Peyer's patch (tissue), 4 donors: Measurements from ENCODE around the gene SIRT2. TPM values are rescaled to one million over a fixed set of nuclear protein-coding genes. Genes with fewer than 3 reads are reported as not detected.
A peak's percentile ranks its signal among the peaks of the same experiment; 100 is the strongest.

Experiments used
- DNase-seq, 3 donors: peaks; one replicate each; pipeline ENCODE4 v3.0.0-alpha.2; 2017 to 2019
- H3K27ac ChIP-seq, 4 donors: fragments of 200-600 bp; sonication (generic); one replicate each; pipeline ENCODE4 v1.5.1; 2016 to 2019
- H3K27me3 ChIP-seq, 2 donors: fragments of 200-600 bp; sonication (generic); one replicate each; pipeline ENCODE4 v1.5.1; 2019
- H3K36me3 ChIP-seq, 3 donors: fragments of 200-600 bp; sonication (generic); one replicate each; pipeline ENCODE4 v1.5.1; 2016 to 2019
- H3K4me1 ChIP-seq, 4 donors: fragments of 200-600 bp; sonication (generic); one replicate each; pipeline ENCODE4 v1.5.1; 2016 to 2019
- H3K4me3 ChIP-seq, 4 donors: fragments of 200-600 bp; sonication (generic); 1 replicate in 3 of 4; 2 replicates in 1 of 4; pipeline ENCODE4 v1.5.1; 2016 to 2019; ENCODE audit warnings: mild to moderate bottlenecking in 1 of 4
- H3K9me3 ChIP-seq, 4 donors: fragments of 200-600 bp; sonication (generic); one replicate each; pipeline ENCODE4 v1.5.1; 2016 to 2019; ENCODE audit warnings: mild to moderate bottlenecking in 1 of 4
- CTCF ChIP-seq, 6 experiments: fragments of 450-650 bp in 4 of 6; fragments of 200-600 bp in 2 of 6; sonication (generic) in 1 of 6; IDR thresholded peaks; one replicate each; pipeline ENCODE4 v1.5.1; 2017 to 2019; ENCODE audit warnings: antibody characterized with exemption in 6 of 6, mild to moderate bottlenecking in 3 of 6, moderate library complexity in 1 of 6
- POLR2A ChIP-seq, 2 donors: fragments of 450-650 bp; IDR thresholded peaks; one replicate each; pipeline ENCODE4 v1.5.1; 2017; ENCODE audit warnings: antibody characterized with exemption in 2 of 2, mild to moderate bottlenecking in 2 of 2, moderate library complexity in 2 of 2
- total RNA-seq, 4 donors: library from RNA; depleted of rRNA; stranded (reverse); fragments of >200 nt; gene quantifications; one replicate each; pipeline ENCODE4 v1.1.0, GENCODE V29; 2016

The SIRT2 gene
- total RNA-seq, 4 donors from 2014 or later = 40.4 to 90.9 (median 78.6) TPM

GRCh38 chr19:38851622-38852230 is 47.7 kb downstream of the SIRT2 start:
- TF ChIP-seq POLR2A (IDR thresholded peaks at IDR 0.05) (peak; percentile 65 to 93), CTCF (IDR thresholded peaks at IDR 0.05) (no peak)
- no peaks in the 10 kb centered on the region for H3K9me3 ChIP-seq
- peak overlapping the region; percentile 99 to 100 (median 100) for H3K27ac ChIP-seq
- peaks cover 0 to 11% (median 0%) of the 10 kb centered on the region in 3 donors for H3K36me3 ChIP-seq
- peak; percentile 95 to 98 (median 96) for DNase-seq
- peak overlapping the region; percentile 83 to 96 (median 94) for H3K4me3 ChIP-seq
- H3K4me1 ChIP-seq = peaks cover 0 to 26% (median 19%) of the 10 kb centered on the region in 4 donors
- H3K27me3 ChIP-seq = no peaks in the 10 kb centered on the region

GRCh38 chr19:38850976-38851621 is 48.3 kb downstream of the SIRT2 start:
- no peak for TF ChIP-seq POLR2A (IDR thresholded peaks at IDR 0.05)
- no peak for TF ChIP-seq CTCF (IDR thresholded peaks at IDR 0.05)
- peaks cover 0 to 26% (median 22%) of the 10 kb centered on the region in 4 donors for H3K4me1 ChIP-seq
- H3K9me3 ChIP-seq = no peaks in the 10 kb centered on the region
- peak overlapping the region; percentile 99 to 100 (median 100) for H3K27ac ChIP-seq
- peak in 2 of 3 donors; percentile 60 to 68 for DNase-seq
- H3K4me3 ChIP-seq = peak overlapping the region; percentile 83 to 96 (median 94)
- no peaks in the 10 kb centered on the region for H3K27me3 ChIP-seq
- peaks cover 0 to 17% (median 0%) of the 10 kb centered on the region in 3 donors for H3K36me3 ChIP-seq

DNA sequence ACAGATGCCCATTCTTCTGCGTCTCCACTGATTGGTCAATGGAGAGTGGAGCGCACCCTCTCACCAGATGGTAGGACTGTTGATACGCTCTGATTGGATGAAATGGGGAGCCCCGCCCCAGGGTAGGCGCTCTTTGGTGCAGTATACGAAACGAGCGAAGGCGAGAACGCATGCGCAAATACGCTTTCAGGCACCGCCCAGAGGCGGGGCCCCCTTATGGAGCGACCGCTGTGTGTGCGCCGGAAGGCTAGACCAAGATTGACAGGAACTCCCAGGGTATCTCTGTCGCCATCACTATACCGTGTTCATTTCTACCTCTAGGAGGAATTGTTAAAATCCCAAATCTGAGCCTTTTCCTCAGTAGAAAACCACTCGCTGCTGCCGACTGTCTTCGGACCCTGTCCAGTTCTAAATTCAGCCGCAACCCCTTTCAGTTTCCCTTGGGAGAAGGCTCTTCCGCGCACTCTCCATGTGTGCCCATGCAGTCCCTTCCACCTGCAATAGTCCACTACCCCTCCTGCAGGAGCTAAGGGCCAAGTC is 48.9 kb downstream of the SIRT2 start:
- H3K4me1 ChIP-seq = peaks cover 0 to 26% (median 22%) of the 10 kb centered on the region in 4 donors

DNA sequence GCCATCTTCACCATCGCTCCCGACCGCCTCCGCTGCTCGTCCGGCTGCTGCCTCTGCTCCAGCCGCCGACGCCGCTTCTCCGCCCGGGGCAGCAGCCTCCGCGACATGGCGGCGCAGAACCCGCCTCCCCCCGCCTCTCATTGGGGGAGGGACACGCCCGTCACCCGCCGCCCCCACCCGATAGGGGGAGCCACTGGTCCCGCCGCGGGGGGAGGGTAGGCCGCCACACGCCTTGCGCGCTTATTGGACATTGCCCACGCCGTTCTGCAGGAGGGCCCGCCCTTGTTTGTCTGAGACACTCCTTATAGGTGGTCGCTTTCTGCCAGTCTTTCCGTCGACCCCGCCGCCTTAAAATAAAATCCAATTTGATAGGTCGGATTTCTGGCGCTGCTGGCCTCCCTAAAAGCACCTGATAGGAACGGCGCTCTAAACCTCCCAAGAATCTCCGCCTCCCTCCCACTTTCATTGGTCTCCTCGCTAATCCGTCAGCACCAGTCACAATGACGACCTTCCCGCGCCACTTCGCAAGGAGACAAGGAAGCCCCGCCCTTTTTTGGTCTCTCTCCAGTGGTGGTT is 49.5 kb downstream of the SIRT2 start, which contains the start of gene HNRNPL:
Gene HNRNPL, minus strand, starts transcription at position 127 of the 576 bp plus-strand sequence. Its CDS starts 20 bp downstream, at position 107.
- H3K9me3 ChIP-seq = no peaks in the 10 kb centered on the region
- peaks cover 0 to 26% (median 22%) of the 10 kb centered on the region in 4 donors for H3K4me1 ChIP-seq
- H3K4me3 ChIP-seq = peak within 1 kb of the TSS; percentile 94 to 100 (median 98)
- peak in 2 of 3 donors; percentile 99 to 100 for DNase-seq
- H3K27me3 ChIP-seq = no peaks in the 10 kb centered on the region
- peaks cover 0 to 29% (median 5%) of the 10 kb centered on the region in 3 donors for H3K36me3 ChIP-seq
- peak; percentile 90 to 93 for TF ChIP-seq POLR2A (IDR thresholded peaks at IDR 0.05)
- peak; percentile 38 to 71 (median 56) for TF ChIP-seq CTCF (IDR thresholded peaks at IDR 0.05)
- H3K27ac ChIP-seq = peak within 1 kb of the TSS; percentile 100

More for the DNA sequence above, 48.9 kb downstream of the SIRT2 start:
- Histone ChIP-seq H3K9me3 (no peaks in the 10 kb centered on the region), H3K27me3 (no peaks in the 10 kb centered on the region), H3K27ac (peak overlapping the region; percentile 99 to 100 (median 100)), H3K4me3 (peak overlapping the region; percentile 94 to 100 (median 96)), H3K36me3 (peaks cover 0 to 23% (median 3%) of the 10 kb centered on the region in 3 donors)
- DNase-seq = peak in 2 of 3 donors; percentile 98 to 100
- TF ChIP-seq POLR2A (IDR thresholded peaks at IDR 0.05) (peak; percentile 91 to 99), CTCF (IDR thresholded peaks at IDR 0.05) (peak; percentile 7 to 55 (median 42))

DNA sequence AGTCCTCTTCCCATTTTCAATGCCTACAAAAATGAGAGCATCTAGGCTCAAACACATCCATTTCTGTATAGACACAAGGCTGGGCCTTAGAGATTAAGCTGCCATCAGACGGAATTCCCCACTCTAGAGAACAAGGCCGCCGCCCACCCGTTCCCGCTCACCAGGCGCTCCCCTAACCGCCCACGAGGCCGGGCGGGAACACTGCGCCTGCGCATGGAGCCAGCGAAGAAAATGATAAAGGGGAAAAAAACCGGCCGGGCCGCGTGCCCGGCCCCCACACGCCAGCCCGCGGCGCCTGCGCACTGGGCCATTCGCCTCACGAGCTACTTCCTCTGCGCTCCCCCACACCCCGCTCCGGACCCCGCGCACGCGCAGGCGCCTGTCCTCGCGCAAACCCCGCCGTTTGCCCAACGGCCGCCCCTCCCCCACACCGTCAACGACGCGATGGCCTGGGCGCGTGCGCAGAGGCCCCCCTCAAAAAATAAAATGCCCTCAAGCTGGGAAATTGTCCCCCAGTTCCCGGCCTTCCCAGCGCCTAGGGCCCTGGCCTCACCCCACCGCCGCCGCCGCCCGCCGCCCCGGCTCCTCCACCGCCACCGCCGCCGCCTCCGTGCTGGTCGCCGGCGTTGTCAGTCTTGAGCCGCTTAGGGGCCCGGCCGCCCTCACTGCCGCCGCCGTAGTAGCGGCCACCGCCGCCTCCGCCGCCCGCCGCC is 50.1 kb downstream of the SIRT2 start:
- Histone ChIP-seq H3K36me3 (peaks cover 0 to 35% (median 5%) of the 10 kb centered on the region in 3 donors), H3K27me3 (no peaks in the 10 kb centered on the region), H3K4me3 (peak overlapping the region; percentile 80 to 100 (median 97)), H3K4me1 (peaks cover 0 to 26% (median 22%) of the 10 kb centered on the region in 4 donors), H3K27ac (peak overlapping the region; percentile 100), H3K9me3 (no peaks in the 10 kb centered on the region)
- TF ChIP-seq CTCF (IDR thresholded peaks at IDR 0.05) (peak in 1 of 6 experiments; percentile 5), POLR2A (IDR thresholded peaks at IDR 0.05) (no peak)
- peak; percentile 96 to 98 (median 96) for DNase-seq
